Peyer's patch (tissue), 4 donors: ENCODE data around the gene PITX2.

ENCODE experiments used
- POLR2A ChIP-seq, 2 donors: fragments of 450-650 bp; IDR thresholded peaks; one replicate each; pipeline ENCODE4 v1.5.1; 2017; ENCODE audit warnings: antibody characterized with exemption in 2 of 2, mild to moderate bottlenecking in 2 of 2, moderate library complexity in 2 of 2
- TF ChIP-seq, protein P1 (sequence below), 6 experiments: fragments of 450-650 bp in 4 of 6; fragments of 200-600 bp in 2 of 6; sonication (generic) in 1 of 6; IDR thresholded peaks; one replicate each; pipeline ENCODE4 v1.5.1; 2017 to 2019; ENCODE audit warnings: antibody characterized with exemption in 6 of 6, mild to moderate bottlenecking in 3 of 6, moderate library complexity in 1 of 6

DNA sequence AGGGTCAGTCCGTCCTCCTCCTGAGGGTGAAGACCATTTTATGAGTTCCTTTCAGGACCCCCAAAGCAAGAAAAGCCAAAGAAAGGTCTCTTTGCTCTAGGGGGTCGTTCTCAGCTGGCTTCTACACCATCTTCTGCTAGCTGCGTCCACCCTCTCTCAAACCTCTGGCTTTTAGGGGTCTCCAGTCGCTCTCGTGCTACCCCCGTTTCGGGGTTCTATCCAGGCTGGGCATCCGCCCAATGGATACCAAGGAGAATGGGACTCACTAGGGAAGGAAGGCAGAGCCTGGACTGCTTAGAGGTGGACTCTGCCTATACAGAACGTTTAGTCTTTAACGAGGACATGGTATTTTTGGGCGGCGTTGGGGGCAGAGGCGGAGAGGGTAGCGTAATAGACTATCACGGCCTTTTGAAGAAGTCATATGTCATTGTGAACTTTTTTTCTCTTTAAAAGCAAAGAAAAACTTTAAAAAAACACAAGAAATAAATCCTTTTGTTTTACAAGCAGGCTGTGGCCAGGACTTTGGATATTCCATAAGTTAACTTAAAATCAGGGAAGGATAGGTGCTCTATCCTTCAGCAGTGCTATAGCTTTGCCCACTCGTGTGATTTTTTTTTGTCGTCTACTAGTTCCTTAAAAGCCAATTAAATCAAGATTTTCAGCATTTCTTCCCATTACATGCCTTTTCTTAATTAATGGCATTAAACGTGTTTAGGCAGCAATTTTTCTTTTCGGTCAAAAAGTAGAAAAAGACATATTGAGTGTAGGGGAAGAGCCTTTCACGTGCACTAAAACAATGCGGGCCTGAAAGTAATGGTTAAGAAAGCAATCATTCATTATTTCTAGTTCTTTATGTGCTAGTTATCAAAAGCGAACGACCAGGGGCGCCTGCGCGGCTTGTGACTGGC, 7.2 kb upstream of the PITX2 start:
- TF ChIP-seq, protein P1, sequence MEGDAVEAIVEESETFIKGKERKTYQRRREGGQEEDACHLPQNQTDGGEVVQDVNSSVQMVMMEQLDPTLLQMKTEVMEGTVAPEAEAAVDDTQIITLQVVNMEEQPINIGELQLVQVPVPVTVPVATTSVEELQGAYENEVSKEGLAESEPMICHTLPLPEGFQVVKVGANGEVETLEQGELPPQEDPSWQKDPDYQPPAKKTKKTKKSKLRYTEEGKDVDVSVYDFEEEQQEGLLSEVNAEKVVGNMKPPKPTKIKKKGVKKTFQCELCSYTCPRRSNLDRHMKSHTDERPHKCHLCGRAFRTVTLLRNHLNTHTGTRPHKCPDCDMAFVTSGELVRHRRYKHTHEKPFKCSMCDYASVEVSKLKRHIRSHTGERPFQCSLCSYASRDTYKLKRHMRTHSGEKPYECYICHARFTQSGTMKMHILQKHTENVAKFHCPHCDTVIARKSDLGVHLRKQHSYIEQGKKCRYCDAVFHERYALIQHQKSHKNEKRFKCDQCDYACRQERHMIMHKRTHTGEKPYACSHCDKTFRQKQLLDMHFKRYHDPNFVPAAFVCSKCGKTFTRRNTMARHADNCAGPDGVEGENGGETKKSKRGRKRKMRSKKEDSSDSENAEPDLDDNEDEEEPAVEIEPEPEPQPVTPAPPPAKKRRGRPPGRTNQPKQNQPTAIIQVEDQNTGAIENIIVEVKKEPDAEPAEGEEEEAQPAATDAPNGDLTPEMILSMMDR (IDR thresholded peaks at IDR 0.05): no peak
- no peak for TF ChIP-seq POLR2A (IDR thresholded peaks at IDR 0.05)
